CD4-positive, alpha-beta T cell treated with Interleukin-17A for 4 hours (primary cell): ENCODE results near the gene TEKT4.
"Not testable (repeated sequence)": the region's sequence is repeated elsewhere in the genome, so short reads cannot be mapped to it uniquely, and the experiment has no call there.

Experiments used
- DNase-seq: peaks from one replicate; pipeline ENCODE4 v3.0.0-alpha.2; 2020; ENCODE audit warnings: mixed read lengths

Gene TEKT4

GRCh38 chr2:94875820-94876522, 4.7 kb downstream of the TEKT4 start:
- DNase-seq: no peak

GRCh38 chr2:94876523-94876863, 5.3 kb downstream of the TEKT4 start:
- no peak for DNase-seq

- no peak for DNase-seq
These were observed 5.9 kb downstream of the TEKT4 start for GRCh38 chr2:94877129-94877528.

- DNase-seq: not testable (repeated sequence)
These were observed 7.3 kb downstream of the TEKT4 start for GRCh38 chr2:94878575-94878974.

GRCh38 chr2:94879314-94879981, 8.2 kb downstream of the TEKT4 start:
- DNase-seq: no peak

- DNase-seq: no peak
These were observed 8.8 kb downstream of the TEKT4 start for GRCh38 chr2:94879982-94880377.

- no peak for DNase-seq
These were observed 9.3 kb downstream of the TEKT4 start for GRCh38 chr2:94880507-94880906.

- no peak for DNase-seq
These were observed 9.8 kb downstream of the TEKT4 start for GRCh38 chr2:94881070-94881469.

GRCh38 chr2:94890234-94890633, 19.0 kb downstream of the TEKT4 start:
- no peak for DNase-seq

GRCh38 chr2:94895273-94895672, 24.0 kb downstream of the TEKT4 start:
- DNase-seq: not testable (repeated sequence)

GRCh38 chr2:94906976-94907375, 35.7 kb downstream of the TEKT4 start:
- not testable (repeated sequence) for DNase-seq

GRCh38 chr2:94923196-94923595, 52.0 kb downstream of the TEKT4 start:
- DNase-seq: no peak

GRCh38 chr2:94924999-94925398, 53.8 kb downstream of the TEKT4 start:
- DNase-seq: not testable (repeated sequence)
